Naive thymus-derived CD4-positive, alpha-beta T cell (primary cell): ENCODE data around the gene LIN9. TPM values are rescaled to one million over a fixed set of nuclear protein-coding genes. Genes with fewer than 3 reads are reported as not detected.

Experiments used
- ATAC-seq: fragments of 150-1000 bp; cut with Tn5 transposase; 2 replicates; pipeline ENCODE4 v1.10.0; 2021; ENCODE audit warnings: mild to moderate bottlenecking, moderate library complexity
- CTCF ChIA-PET: fragments of 350-600 bp; sonication (Branson Sonifier 250); formaldehyde crosslinking; loops from one replicate; lab custom pipeline; 2021; ENCODE audit warnings: antibody characterized with exemption; lab: Charles Lee
- POLR2A ChIA-PET: fragments of 350-600 bp; sonication (Branson Sonifier 250); formaldehyde crosslinking; loops from one replicate; lab custom pipeline; 2021; ENCODE audit warnings: antibody characterized with exemption, inconsistent platforms; lab: Charles Lee
- DNase-seq, 9 donors: peaks; one replicate each; pipeline versions ENCODE4 v3.0.0 to v3.0.0-alpha.2; 2020 to 2022; ENCODE audit warnings: mixed read lengths in 1 of 9
- H3K27ac ChIP-seq: one replicate; pipeline ENCODE4 v1.7.0; 2013; ENCODE audit warnings: mild to moderate bottlenecking, low read depth, low read length, moderate library complexity
- H3K27me3 ChIP-seq, 2 donors: one replicate each; pipeline ENCODE4 v1.7.0; 2013; ENCODE audit warnings: low read length in 2 of 2, mild to moderate bottlenecking in 2 of 2, moderate library complexity in 2 of 2; ENCODE audit not compliant: control insufficient read depth in 2 of 2, insufficient read depth in 2 of 2
- H3K36me3 ChIP-seq, 3 experiments: 1 replicate in 2 of 3; 2 replicates in 1 of 3; pipeline ENCODE4 v1.7.0; 2013; ENCODE audit warnings: low read length in 3 of 3, mild to moderate bottlenecking in 3 of 3, moderate library complexity in 1 of 3; ENCODE audit not compliant: insufficient read depth in 3 of 3, control insufficient read depth in 2 of 3
- H3K4me1 ChIP-seq, 2 donors: one replicate each; pipeline ENCODE4 v1.7.0; 2013; ENCODE audit warnings: low read length in 2 of 2, mild to moderate bottlenecking in 2 of 2, moderate library complexity in 1 of 2; ENCODE audit not compliant: control insufficient read depth in 2 of 2, insufficient read depth in 2 of 2
- H3K4me3 ChIP-seq: 2 replicates; pipeline ENCODE4 v1.7.0; 2013; ENCODE audit warnings: mild to moderate bottlenecking, low read length
- H3K9me3 ChIP-seq, 3 experiments: 1 replicate in 2 of 3; 2 replicates in 1 of 3; pipeline ENCODE4 v1.7.0; 2013; ENCODE audit warnings: low read length in 3 of 3; ENCODE audit not compliant: control insufficient read depth in 2 of 3
- H3K27ac Mint-ChIP-seq, 9 donors: one replicate each; pipeline ENCODE4 v1.8.0; 2020 to 2022; ENCODE audit warnings: mixed read lengths in 9 of 9, mild to moderate bottlenecking in 8 of 9, moderate library complexity in 5 of 9, inconsistent platforms in 2 of 9
- H3K27me3 Mint-ChIP-seq, 5 donors: one replicate each; pipeline ENCODE4 v1.8.0; 2021 to 2022; ENCODE audit warnings: mixed read lengths in 5 of 5, mild to moderate bottlenecking in 1 of 5
- H3K36me3 Mint-ChIP-seq, 5 donors: one replicate each; pipeline ENCODE4 v1.8.0; 2020 to 2022; ENCODE audit warnings: mixed read lengths in 5 of 5, mild to moderate bottlenecking in 3 of 5, inconsistent platforms in 1 of 5
- H3K4me1 Mint-ChIP-seq, 7 donors: one replicate each; pipeline ENCODE4 v1.8.0; 2020 to 2022; ENCODE audit warnings: mixed read lengths in 7 of 7, mild to moderate bottlenecking in 3 of 7, inconsistent platforms in 1 of 7
- H3K4me3 Mint-ChIP-seq, 10 donors: one replicate each; pipeline ENCODE4 v1.8.0; 2020 to 2022; ENCODE audit warnings: mild to moderate bottlenecking in 10 of 10, mixed read lengths in 10 of 10, moderate library complexity in 6 of 10, inconsistent platforms in 2 of 10
- H3K9me3 Mint-ChIP-seq, 11 donors: one replicate each; pipeline ENCODE4 v1.8.0; 2020 to 2022; ENCODE audit warnings: mixed read lengths in 11 of 11, mild to moderate bottlenecking in 4 of 11, inconsistent platforms in 1 of 11, moderate library complexity in 1 of 11
- intact Hi-C, 2 donors: fragments of 100-400 bp; cut with micrococcal nuclease; formaldehyde crosslinking; loops; one replicate each; pipeline ENCODE4 v1.15.1; 2023
- polyA plus RNA-seq, 2 donors: library from polyadenylated mRNA; unstranded; fragments of 300-500 nt; fragmentation: Illumina TruSeq; gene quantifications; one replicate each; pipeline ENCODE4 v1.2.3, GENCODE V29; 2021
- total RNA-seq, 6 experiments: library from RNA in 5 of 6; stranded (reverse) in 5 of 6; gene quantifications; 1 replicate in 5 of 6; 2 replicates in 1 of 6; pipeline ENCODE4 v1.2.3 and lab custom pipeline; 2021 to 2026

Gene LIN9
- total and polyA plus RNA-seq, 7 experiments from 2014 or later, result 2.0 to 8.0 (median 5.0) TPM

DNA sequence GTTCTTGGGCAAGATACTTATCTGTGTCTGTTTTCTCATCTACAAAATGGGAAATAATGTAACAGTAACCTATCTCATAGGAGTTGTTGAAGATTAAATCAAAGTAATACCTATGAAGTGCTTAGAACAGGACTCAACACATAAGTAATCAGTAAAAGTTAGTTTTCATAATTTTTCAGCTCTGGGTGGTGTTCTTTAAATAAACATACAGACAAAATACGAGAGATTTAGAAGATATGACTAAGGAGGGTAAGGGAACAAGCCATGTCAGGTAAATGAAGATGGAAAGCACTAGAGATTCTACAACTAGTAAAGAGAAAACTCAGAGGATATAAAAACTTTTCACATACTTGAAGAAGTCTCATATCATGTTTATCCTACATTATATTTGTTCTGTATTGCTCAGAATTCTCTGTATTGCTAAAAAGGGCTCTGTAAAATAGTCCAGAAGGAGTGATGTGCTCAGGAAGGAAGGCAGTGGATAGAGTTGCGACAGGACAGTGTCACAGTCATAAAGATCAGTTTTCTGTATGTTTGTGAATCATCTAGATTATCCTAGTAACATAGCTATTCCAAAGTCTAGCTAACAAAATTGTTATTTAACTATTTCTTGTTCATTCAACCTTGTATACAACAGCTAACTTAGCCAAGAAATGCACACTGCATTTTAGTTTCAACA lies 16.0 kb downstream of the LIN9 start:
- no peak overlapping the region for H3K4me3 ChIP-seq
- no peaks in the 10 kb centered on the region for H3K4me1 ChIP-seq
- H3K36me3 ChIP-seq, result peaks cover 0 to 19% (median 0%) of the 10 kb centered on the region in 3 experiments
- CTCF ChIA-PET, result interaction anchor here (0.7 to 0.9 kb wide), 2 partner anchors 9 to 40 kb away, joined by 3 read pairs; no protein-coding TSS in a partner anchor
- POLR2A ChIA-PET, result no interaction called here
- ATAC-seq (no peak), DNase-seq (no peak)
- H3K27ac ChIP-seq, result no peak overlapping the region
- intact Hi-C loops, result no loop called here
- Mint-ChIP-seq H3K27me3 (no peaks in the 10 kb centered on the region), H3K4me1 (no peaks in the 10 kb centered on the region), H3K27ac (no peak overlapping the region), H3K4me3 (no peak overlapping the region), H3K9me3 (no peaks in the 10 kb centered on the region), H3K36me3 (peaks cover 4 to 38% (median 17%) of the 10 kb centered on the region in 5 donors)
- no peaks in the 10 kb centered on the region for H3K9me3 ChIP-seq
- H3K27me3 ChIP-seq, result no peaks in the 10 kb centered on the region

- H3K9me3 ChIP-seq, result no peaks in the 10 kb centered on the region
- Mint-ChIP-seq H3K27ac (no peak overlapping the region), H3K9me3 (no peaks in the 10 kb centered on the region), H3K27me3 (no peaks in the 10 kb centered on the region), H3K4me1 (no peaks in the 10 kb centered on the region), H3K4me3 (no peak overlapping the region), H3K36me3 (peaks cover 0 to 24% (median 13%) of the 10 kb centered on the region in 5 donors)
- POLR2A ChIA-PET, result no interaction called here
- CTCF ChIA-PET, result no interaction called here
- intact Hi-C loops, result no loop called here
- no peaks in the 10 kb centered on the region for H3K27me3 ChIP-seq
- H3K27ac ChIP-seq, result no peak overlapping the region
- peaks cover 0 to 8% (median 0%) of the 10 kb centered on the region in 3 experiments for H3K36me3 ChIP-seq
- no peak overlapping the region for H3K4me3 ChIP-seq
- DNase-seq (no peak), ATAC-seq (no peak)
- H3K4me1 ChIP-seq, result no peaks in the 10 kb centered on the region
Measured at GRCh38 chr1:226287587-226287986, 21.4 kb downstream of the LIN9 start.

- Histone ChIP-seq H3K36me3 (no peaks in the 10 kb centered on the region), H3K4me3 (no peak overlapping the region), H3K4me1 (no peaks in the 10 kb centered on the region), H3K9me3 (no peaks in the 10 kb centered on the region), H3K27me3 (no peaks in the 10 kb centered on the region), H3K27ac (no peak overlapping the region)
- ChIA-PET POLR2A (interaction anchor here (0.7 kb wide), 1 partner anchor 92 kb away, joined by 3 read pairs; no protein-coding TSS in a partner anchor), CTCF (no interaction called here)
- intact Hi-C loops, result no loop called here
- DNase-seq (no peak), ATAC-seq (no peak)
- Mint-ChIP-seq H3K36me3 (peaks cover 0 to 28% (median 13%) of the 10 kb centered on the region in 5 donors), H3K27me3 (no peaks in the 10 kb centered on the region), H3K9me3 (no peaks in the 10 kb centered on the region), H3K4me1 (peaks cover 0 to 2% (median 0%) of the 10 kb centered on the region in 7 donors), H3K4me3 (no peak overlapping the region), H3K27ac (no peak overlapping the region)
Measured at GRCh38 chr1:226281058-226281457, 27.9 kb downstream of the LIN9 start.

DNA sequence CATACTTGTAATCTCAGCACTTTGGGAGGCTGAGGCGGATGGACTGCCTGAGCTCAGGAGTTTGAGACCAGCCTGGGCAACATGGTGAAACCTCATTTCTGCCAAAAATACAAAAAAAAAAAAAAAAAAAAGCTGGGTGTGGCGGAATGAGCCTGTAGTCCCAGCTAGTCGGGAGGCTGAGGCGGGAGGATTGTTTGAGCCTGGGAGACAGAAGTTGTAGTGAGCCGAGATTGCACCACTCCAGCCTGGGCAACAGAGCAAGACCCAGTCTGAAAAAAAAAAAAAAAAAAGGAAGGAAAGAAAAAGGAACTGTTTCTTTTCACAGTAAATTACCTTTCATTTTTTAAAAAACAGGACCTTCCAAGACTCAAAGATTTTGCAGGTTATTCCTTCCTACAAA lies 29.5 kb downstream of the LIN9 start:
- POLR2A ChIA-PET, result interaction anchor here (0.7 kb wide), 1 partner anchor 140 kb away, joined by 3 read pairs; no protein-coding TSS in a partner anchor
- DNase-seq (no peak), ATAC-seq (no peak)
- Histone ChIP-seq H3K9me3 (no peaks in the 10 kb centered on the region), H3K4me1 (no peaks in the 10 kb centered on the region), H3K27ac (no peak overlapping the region), H3K36me3 (no peaks in the 10 kb centered on the region), H3K4me3 (no peak overlapping the region), H3K27me3 (no peaks in the 10 kb centered on the region)
- Mint-ChIP-seq H3K4me1 (peaks cover 0 to 2% (median 0%) of the 10 kb centered on the region in 7 donors), H3K36me3 (peaks cover 0 to 27% (median 6%) of the 10 kb centered on the region in 5 donors), H3K4me3 (no peak overlapping the region), H3K9me3 (no peaks in the 10 kb centered on the region), H3K27me3 (no peaks in the 10 kb centered on the region), H3K27ac (no peak overlapping the region)
- CTCF ChIA-PET, result interaction anchor here (0.7 kb wide), 1 partner anchor 46 kb away, joined by 3 read pairs; no protein-coding TSS in a partner anchor
- intact Hi-C loops, result no loop called here

DNA sequence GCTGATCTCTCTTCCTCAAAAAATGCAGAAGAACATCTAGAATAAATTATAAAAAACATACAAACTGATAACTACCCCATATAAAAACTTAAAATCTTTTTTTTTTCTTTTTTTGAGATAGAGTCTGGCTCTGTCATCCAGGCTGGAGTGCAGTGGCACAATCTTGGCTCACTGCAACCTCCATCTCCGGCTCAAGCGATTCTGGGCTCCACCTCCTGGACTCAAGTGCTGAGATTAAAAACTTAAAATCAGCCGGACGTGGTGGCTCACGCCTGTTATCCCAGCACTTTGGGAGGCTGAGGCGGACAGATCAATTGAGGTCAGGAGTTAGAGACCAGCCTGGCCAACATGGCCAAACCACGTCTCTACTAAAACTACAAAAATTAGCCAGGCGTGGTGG lies 31.1 kb downstream of the LIN9 start:
- no peaks in the 10 kb centered on the region for H3K27me3 ChIP-seq
- ChIA-PET POLR2A (no interaction called here), CTCF (no interaction called here)
- no peak overlapping the region for H3K4me3 Mint-ChIP-seq
- peaks cover 0 to 2% (median 0%) of the 10 kb centered on the region in 7 donors for H3K4me1 Mint-ChIP-seq
- H3K27me3 Mint-ChIP-seq, result no peaks in the 10 kb centered on the region
- DNase-seq (no peak), ATAC-seq (no peak)
- no peak overlapping the region for H3K27ac ChIP-seq
- no peaks in the 10 kb centered on the region for H3K9me3 ChIP-seq
- H3K27ac Mint-ChIP-seq, result no peak overlapping the region
- intact Hi-C loops, result no loop called here
- no peaks in the 10 kb centered on the region for H3K4me1 ChIP-seq
- no peaks in the 10 kb centered on the region for H3K36me3 ChIP-seq
- no peaks in the 10 kb centered on the region for H3K9me3 Mint-ChIP-seq
- H3K36me3 Mint-ChIP-seq, result peaks cover 0 to 28% (median 6%) of the 10 kb centered on the region in 5 donors
- H3K4me3 ChIP-seq, result no peak overlapping the region

DNA sequence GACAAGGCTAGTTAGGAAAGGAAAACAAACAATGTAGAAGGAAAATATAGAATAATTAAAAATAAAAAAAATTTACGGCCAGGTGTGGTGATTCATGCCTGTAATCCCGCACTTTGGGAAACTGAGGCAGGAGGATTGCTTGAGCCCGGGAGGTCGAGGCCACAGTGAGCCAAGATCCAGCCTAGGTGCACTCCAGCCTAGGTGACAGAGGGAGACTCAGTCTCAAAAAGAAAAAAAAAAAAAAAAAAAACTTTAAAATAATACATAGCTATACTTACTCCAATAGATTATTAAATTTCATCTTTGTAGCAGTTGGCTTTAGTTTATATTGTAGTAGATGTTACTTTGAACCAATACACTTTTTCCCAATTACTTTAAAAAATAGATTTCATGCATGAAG lies 32.0 kb downstream of the LIN9 start:
- CTCF ChIA-PET, result no interaction called here
- Histone ChIP-seq H3K4me1 (no peaks in the 10 kb centered on the region), H3K36me3 (no peaks in the 10 kb centered on the region), H3K4me3 (no peak overlapping the region), H3K9me3 (no peaks in the 10 kb centered on the region), H3K27ac (no peak overlapping the region), H3K27me3 (no peaks in the 10 kb centered on the region)
- peaks cover 0 to 2% (median 0%) of the 10 kb centered on the region in 7 donors for H3K4me1 Mint-ChIP-seq
- intact Hi-C loops, result no loop called here
- no peak overlapping the region for H3K4me3 Mint-ChIP-seq
- no peaks in the 10 kb centered on the region for H3K27me3 Mint-ChIP-seq
- no peak for DNase-seq
- POLR2A ChIA-PET, result no interaction called here
- no peak overlapping the region for H3K27ac Mint-ChIP-seq
- peaks cover 0 to 27% (median 6%) of the 10 kb centered on the region in 5 donors for H3K36me3 Mint-ChIP-seq
- ATAC-seq, result no peak
- no peaks in the 10 kb centered on the region for H3K9me3 Mint-ChIP-seq
